ENCODE results near the gene UBE2I.

DNA sequence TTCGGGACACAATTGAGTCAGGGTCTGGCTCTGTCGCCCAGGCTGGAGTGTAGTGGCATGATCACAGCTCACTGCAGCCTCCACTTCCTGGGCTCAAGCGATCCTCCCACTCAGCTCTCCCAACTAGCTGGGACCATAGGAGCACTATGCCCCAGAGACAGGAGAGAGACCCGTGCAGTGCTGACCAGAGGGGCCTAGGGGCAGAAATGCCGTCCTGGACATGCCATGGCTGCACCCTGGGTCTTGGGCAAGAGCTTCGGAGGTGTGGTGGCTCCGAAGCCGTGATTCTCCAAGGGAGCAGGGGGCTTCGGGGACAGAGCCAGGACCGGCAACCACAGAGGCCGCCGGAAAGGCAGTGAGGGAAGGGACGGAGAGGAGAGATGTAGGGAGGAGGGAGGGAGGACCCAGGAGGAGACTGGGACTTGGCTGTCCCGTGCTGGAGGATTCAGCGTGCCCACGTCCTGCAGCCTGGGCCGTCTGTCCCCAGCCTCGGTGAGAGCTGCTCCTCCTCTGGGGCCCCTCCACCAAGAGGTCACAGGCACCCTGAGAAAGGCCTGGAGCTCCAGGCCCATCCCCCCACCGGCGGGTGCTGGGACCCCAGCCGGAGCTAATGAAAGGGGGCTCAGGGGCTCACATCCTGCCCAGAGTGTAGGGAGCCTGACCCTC, 31.7 kb upstream of the UBE2I start:
- TF ChIP-seq, protein P1, sequence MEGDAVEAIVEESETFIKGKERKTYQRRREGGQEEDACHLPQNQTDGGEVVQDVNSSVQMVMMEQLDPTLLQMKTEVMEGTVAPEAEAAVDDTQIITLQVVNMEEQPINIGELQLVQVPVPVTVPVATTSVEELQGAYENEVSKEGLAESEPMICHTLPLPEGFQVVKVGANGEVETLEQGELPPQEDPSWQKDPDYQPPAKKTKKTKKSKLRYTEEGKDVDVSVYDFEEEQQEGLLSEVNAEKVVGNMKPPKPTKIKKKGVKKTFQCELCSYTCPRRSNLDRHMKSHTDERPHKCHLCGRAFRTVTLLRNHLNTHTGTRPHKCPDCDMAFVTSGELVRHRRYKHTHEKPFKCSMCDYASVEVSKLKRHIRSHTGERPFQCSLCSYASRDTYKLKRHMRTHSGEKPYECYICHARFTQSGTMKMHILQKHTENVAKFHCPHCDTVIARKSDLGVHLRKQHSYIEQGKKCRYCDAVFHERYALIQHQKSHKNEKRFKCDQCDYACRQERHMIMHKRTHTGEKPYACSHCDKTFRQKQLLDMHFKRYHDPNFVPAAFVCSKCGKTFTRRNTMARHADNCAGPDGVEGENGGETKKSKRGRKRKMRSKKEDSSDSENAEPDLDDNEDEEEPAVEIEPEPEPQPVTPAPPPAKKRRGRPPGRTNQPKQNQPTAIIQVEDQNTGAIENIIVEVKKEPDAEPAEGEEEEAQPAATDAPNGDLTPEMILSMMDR (IDR thresholded peaks at IDR 0.05), result no peak
- TF ChIP-seq POLR2A (IDR thresholded peaks at IDR 0.05), result no peak
- no peak for TF ChIP-seq EP300 (IDR thresholded peaks at IDR 0.05)
